Psoas muscle (tissue), 8 donors: ENCODE results near the gene ALPK3. TPM values are rescaled to one million over a fixed set of nuclear protein-coding genes. Genes with fewer than 3 reads are reported as not detected.

Source experiments
- ATAC-seq, 4 donors: fragments of 200-7000 bp; cut with Tn5 transposase; one replicate each; pipeline ENCODE4 v1.9.1; 2020; ENCODE audit warnings: moderate library complexity in 3 of 4, mild to moderate bottlenecking in 2 of 4
- DNase-seq, 2 donors: peaks; one replicate each; pipeline ENCODE4 v3.0.0-alpha.2; 2020
- H3K27ac ChIP-seq: fragments of 200-600 bp; one replicate; pipeline ENCODE4 v1.8.0; 2022
- H3K27me3 ChIP-seq, 3 donors: fragments of 200-600 bp in 1 of 3; one replicate each; pipeline versions ENCODE4 v1.6.1 to v1.8.0; 2013 to 2022; ENCODE audit warnings: low read length in 2 of 3, mild to moderate bottlenecking in 2 of 3, moderate library complexity in 1 of 3; ENCODE audit not compliant: insufficient read depth in 3 of 3
- H3K36me3 ChIP-seq, 2 donors: fragments of 200-600 bp in 1 of 2; one replicate each; pipeline versions ENCODE4 v1.6.1 to v1.8.0; 2013 to 2022; ENCODE audit warnings: low read depth in 1 of 2, mild to moderate bottlenecking in 1 of 2, moderate library complexity in 1 of 2; ENCODE audit not compliant: insufficient read depth in 1 of 2
- H3K4me1 ChIP-seq: fragments of 200-600 bp; one replicate; pipeline ENCODE4 v1.8.0; 2022
- H3K4me3 ChIP-seq: fragments of 200-600 bp; one replicate; pipeline ENCODE4 v1.8.0; 2022; ENCODE audit warnings: mild to moderate bottlenecking
- H3K9me3 ChIP-seq: fragments of 200-600 bp; one replicate; pipeline ENCODE4 v1.8.0; 2022
- WGBS, 3 donors: extraction: QIAGEN DNeasy Blood & Tissue Kit; methylation state at CpG; one replicate each; pipeline versions ENCODE4 v1.1.6 to v1.1.7; 2013; 5-methylcytosine and 5-hydroxymethylcytosine counted together
- intact Hi-C, 2 donors: fragments of 100-400 bp; cut with DNase I; formaldehyde crosslinking; loops; one replicate each; pipeline versions ENCODE4 v1.11.0 to v1.14.2; 2022
- polyA plus RNA-seq, 3 donors: library from polyadenylated mRNA; stranded (reverse); fragments of 200-250 nt; gene quantifications; one replicate each; pipeline ENCODE4 v1.2.3, GENCODE V29; 2013
- total RNA-seq, 4 donors: library from RNA; stranded (reverse); fragmentation: NEBNext Ultra II Directional in 2 of 4; extraction: Animal tissue kit (Norgen Biotek cat#: 25700) in 2 of 4; gene quantifications; one replicate each; pipeline versions ENCODE4 v1.2.1 to v1.2.4, GENCODE V29; 2021 to 2023
- TF ChIP-seq, protein P1 (sequence below): fragments of 200-600 bp; IDR thresholded peaks from one replicate; pipeline ENCODE4 v1.8.0; 2022; ENCODE audit warnings: antibody characterized with exemption
- donor health status: healthy with polysubstance abuse.
- donor health status: DM: no; HTN: no; CAD: no; lungs with moderate emphysema.
- donor health status: Bipolar disorder and iron deficiency.
- donor health status: healthy.
- donor health status: DM: yes; HTN: yes; CAD: no.
- donor health status: DM: no; HTN: no; CAD: no.
- donor health status: DM: no; HTN: no; CAD: no.
- donor health status: DM: yes; HTN: yes; CAD: no.

The ALPK3 gene
- total and polyA plus RNA-seq, 7 donors: 75.7 to 461 (median 245) TPM

DNA sequence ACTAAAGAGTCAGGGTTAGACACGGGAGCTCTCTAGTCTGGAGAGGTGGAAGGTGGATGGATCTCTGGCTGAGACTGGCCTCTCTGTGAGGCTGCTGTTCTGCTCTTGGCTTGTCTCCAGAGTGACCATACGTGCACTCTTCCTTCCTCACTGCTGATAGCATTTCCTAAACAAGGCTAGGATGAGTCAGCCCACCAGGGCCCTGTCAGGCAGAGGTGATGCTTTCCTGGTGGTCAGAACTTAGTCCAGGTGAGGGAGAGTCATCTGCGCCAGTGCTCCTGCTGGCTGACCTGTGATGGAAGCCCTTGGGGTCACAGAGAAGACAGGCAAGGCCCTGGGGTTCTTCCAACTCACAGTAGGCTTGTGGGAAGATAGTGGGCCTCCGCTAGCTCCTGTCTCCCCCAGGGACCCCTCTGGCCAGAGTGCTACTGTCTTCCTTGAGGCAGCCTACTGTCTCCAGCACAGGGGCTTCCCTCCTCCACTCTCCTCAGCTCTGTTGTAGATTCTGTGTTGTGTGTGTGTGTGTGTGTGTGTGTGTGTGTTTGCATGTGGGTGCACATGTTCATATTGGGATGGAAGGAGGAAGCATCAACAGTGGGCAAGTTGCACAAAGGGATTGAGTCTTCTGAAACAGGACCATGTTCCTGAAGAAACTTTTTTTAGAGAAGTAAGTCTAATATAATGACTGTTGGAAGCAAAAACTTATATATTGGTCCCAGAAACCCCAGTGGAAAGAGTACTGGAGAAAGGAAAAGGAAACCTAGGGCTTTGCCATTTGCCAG, 16.5 kb downstream of the ALPK3 start:
- ATAC-seq: peak; percentile 38 to 58 (median 48)

DNA sequence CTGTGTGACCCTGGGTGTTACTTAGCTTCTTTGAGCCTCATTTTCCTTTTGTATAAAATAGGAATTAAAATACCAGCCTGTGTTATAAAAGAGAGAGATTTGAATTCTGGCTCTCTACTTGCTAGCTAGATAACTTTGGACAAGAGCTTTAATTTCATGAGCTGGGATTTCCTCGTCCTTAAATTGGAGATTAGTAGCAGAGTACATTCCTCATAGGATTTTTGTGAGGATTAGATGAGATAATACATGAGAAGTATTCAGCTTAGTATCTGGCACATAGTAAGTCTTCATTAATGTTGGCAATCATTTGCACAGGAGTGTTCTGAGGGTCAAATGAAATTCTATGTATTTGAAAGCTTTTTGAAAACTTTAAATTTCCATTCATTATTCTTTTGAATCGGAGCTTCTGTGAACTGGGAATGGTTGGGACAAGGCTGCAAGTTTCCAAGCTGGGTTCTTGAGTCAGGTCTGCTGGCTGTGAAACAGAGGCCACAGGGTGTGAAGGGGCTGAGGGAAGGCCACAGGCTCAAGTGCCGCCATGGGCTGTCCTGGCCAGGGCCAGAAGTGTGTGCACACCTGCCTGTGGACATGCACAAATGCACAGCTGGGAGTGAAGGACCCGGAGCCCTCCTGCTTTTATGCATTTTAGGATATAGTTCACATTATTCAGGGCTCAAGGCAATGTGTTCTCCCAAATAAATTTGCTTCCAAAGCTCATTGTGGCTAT, 17.2 kb downstream of the ALPK3 start:
- peak; percentile 15 to 44 (median 28) for ATAC-seq
- H3K27me3 ChIP-seq: no peaks in the 10 kb centered on the region
- TF ChIP-seq, protein P1, sequence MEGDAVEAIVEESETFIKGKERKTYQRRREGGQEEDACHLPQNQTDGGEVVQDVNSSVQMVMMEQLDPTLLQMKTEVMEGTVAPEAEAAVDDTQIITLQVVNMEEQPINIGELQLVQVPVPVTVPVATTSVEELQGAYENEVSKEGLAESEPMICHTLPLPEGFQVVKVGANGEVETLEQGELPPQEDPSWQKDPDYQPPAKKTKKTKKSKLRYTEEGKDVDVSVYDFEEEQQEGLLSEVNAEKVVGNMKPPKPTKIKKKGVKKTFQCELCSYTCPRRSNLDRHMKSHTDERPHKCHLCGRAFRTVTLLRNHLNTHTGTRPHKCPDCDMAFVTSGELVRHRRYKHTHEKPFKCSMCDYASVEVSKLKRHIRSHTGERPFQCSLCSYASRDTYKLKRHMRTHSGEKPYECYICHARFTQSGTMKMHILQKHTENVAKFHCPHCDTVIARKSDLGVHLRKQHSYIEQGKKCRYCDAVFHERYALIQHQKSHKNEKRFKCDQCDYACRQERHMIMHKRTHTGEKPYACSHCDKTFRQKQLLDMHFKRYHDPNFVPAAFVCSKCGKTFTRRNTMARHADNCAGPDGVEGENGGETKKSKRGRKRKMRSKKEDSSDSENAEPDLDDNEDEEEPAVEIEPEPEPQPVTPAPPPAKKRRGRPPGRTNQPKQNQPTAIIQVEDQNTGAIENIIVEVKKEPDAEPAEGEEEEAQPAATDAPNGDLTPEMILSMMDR: no peak
- DNase-seq: no peak
- no peaks in the 10 kb centered on the region for H3K9me3 ChIP-seq
- intact Hi-C loops: no loop called here
- peaks cover 8 to 40% of the 10 kb centered on the region in 2 donors for H3K36me3 ChIP-seq
- no peak overlapping the region for H3K4me3 ChIP-seq
- peak overlapping the region; percentile 99 for H3K27ac ChIP-seq
- peaks cover 95% of the 10 kb centered on the region for H3K4me1 ChIP-seq
- WGBS, 3 donors: 24 to 38% (median 28%) methylated on average over 4 of the region's 4 CpGs

More for the DNA sequence above, 16.5 kb downstream of the ALPK3 start:
- Histone ChIP-seq H3K27me3 (no peaks in the 10 kb centered on the region), H3K36me3 (peaks cover 8 to 41% of the 10 kb centered on the region in 2 donors), H3K4me1 (peaks cover 98% of the 10 kb centered on the region), H3K4me3 (peak overlapping the region; percentile 5), H3K9me3 (no peaks in the 10 kb centered on the region), H3K27ac (peak overlapping the region; percentile 99)
- TF ChIP-seq, protein P1: no peak
- intact Hi-C loops: no loop called here
- WGBS, 3 donors: 39 to 48% (median 41%) methylated on average over 4 of the region's 4 CpGs
- DNase-seq: no peak

DNA sequence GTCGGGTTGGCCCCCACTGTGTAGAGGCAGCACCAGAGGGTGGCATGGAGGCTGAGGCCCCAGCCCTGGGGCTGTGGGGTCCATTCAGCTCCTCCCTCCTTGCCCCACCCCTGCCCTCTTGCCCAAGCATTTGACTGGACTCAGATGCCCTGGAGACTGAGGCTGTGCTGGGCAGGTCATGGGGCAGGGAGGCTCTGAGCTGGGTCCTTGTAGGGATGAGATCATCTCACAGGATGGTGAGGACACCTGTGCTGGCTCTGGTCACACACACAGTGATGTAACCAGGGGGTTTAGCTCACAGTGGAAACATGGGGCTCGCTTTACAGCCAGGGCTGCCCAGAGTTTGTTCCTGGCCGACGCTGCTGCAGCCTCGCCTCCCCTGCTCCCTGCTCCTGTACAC, 17.8 kb downstream of the ALPK3 start:
- Histone ChIP-seq H3K4me3 (peak overlapping the region; percentile 31), H3K9me3 (no peaks in the 10 kb centered on the region), H3K27ac (peak overlapping the region; percentile 99), H3K36me3 (peaks cover 8 to 34% of the 10 kb centered on the region in 2 donors), H3K27me3 (no peaks in the 10 kb centered on the region), H3K4me1 (peaks cover 95% of the 10 kb centered on the region)
- peak; percentile 67 to 74 (median 72) for ATAC-seq
- peak; percentile 54 to 87 for DNase-seq
- intact Hi-C loops: no loop called here
- 40 to 45% (median 42%) methylated on average over 5 of the region's 5 CpGs for WGBS, 3 donors
- TF ChIP-seq, protein P1: no peak

DNA sequence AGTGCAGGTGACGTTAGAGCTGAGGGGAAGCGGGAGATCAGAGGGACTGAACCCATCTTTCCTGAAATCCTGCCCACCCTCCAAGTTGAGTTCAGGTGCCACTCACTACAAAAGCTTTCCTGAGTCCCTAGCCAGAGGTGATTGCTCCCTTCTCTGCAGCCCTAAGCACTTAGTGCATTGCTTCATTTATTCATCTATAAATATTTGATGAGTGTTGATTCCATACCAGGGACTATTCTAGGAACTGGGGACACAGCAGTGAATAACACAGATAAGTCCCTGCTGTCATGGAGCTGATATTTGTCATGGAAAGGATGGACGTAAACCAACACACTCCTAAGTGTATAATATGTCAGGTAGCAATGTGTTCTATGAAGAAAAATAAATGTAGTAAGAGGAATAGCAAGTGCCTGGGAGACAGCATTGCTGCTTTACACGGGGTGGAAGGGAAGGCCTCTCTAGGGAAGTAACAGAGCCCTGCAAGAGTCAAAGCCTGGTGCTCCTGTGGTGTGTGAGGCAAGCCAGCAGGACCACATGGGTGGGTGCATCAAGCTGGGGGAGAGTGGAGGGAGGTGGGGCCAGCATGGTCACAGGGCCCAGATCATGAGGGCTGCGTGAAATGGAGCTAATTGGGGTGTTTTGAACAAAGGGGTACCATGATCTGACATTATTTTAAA, 18.6 kb downstream of the ALPK3 start:
- Histone ChIP-seq H3K4me1 (peaks cover 94% of the 10 kb centered on the region), H3K27ac (peak overlapping the region; percentile 99), H3K36me3 (peaks cover 4 to 26% of the 10 kb centered on the region in 2 donors), H3K9me3 (no peaks in the 10 kb centered on the region), H3K27me3 (no peaks in the 10 kb centered on the region), H3K4me3 (peak overlapping the region; percentile 31)
- DNase-seq (no peak), ATAC-seq (peak; percentile 14 to 52 (median 24))
- WGBS, 3 donors: 38 to 52% (median 44%) methylated on average over 5 of the region's 5 CpGs
- intact Hi-C loops: no loop called here
- TF ChIP-seq, protein P1: no peak
